ENCODE measurements around the gene BGN. TPM values are rescaled to one million over a fixed set of nuclear protein-coding genes. Genes with fewer than 3 reads are reported as not detected.

Gene BGN
- total RNA-seq, 1 experiment from 2014 or later: 1.2 TPM

GRCh38 chrX:153463556-153463955, 31.2 kb upstream of the BGN start:
- H3K4me1 ChIP-seq (ENCODE audit: insufficient read depth, low read length): no peaks in the 10 kb centered on the region
- H2BK5ac ChIP-seq (ENCODE audit: insufficient read length, low read length): no peak overlapping the region
- H3K4ac ChIP-seq (ENCODE audit: low read depth, low read length): no peak overlapping the region
- no peaks in the 10 kb centered on the region; the same call in 1 of the 2 replicates for H3K27me3 Mint-ChIP-seq (ENCODE audit: low read depth)
- H3K23me2 ChIP-seq (ENCODE audit: insufficient read length, low read depth, low read length, poor library complexity, severe bottlenecking): peaks cover 3% of the 10 kb centered on the region
- H2AFZ ChIP-seq (ENCODE audit: low read length): no peak overlapping the region
- H2BK120ac ChIP-seq (ENCODE audit: low read depth, low read length, poor library complexity, severe bottlenecking): no peak overlapping the region
- no peak overlapping the region for H3K4me2 ChIP-seq (ENCODE audit: insufficient read depth, insufficient read length, low read length)
- no peak overlapping the region for H3K27ac ChIP-seq (ENCODE audit: insufficient read length, low read depth, low read length)
- H4K20me1 ChIP-seq (ENCODE audit: control insufficient read depth, insufficient read depth, insufficient read length): no peaks in the 10 kb centered on the region
- no peak for DNase-seq
- no peak overlapping the region for H3K18ac ChIP-seq (ENCODE audit: insufficient read length, low read depth, low read length)
- H2BK15ac ChIP-seq (ENCODE audit: low read depth, low read length): no peak overlapping the region
- no peak overlapping the region for H4K8ac ChIP-seq (replicated peaks; ENCODE audit: insufficient read length, low read depth, low read length)
- H3K9me3 Mint-ChIP-seq: peaks cover 68 to 88% of the 10 kb centered on the region in 2 experiments
- H3K56ac ChIP-seq (ENCODE audit: insufficient read length, low read depth, low read length): no peak overlapping the region
- no peaks in the 10 kb centered on the region for H3K79me1 ChIP-seq (ENCODE audit: insufficient read depth, low read depth, low read length, poor library complexity, severe bottlenecking)
- H3K36me3 Mint-ChIP-seq (ENCODE audit: insufficient read depth in 1 of 3, low read depth in 3 of 3): peaks cover 39 to 57% (median 47%) of the 10 kb centered on the region in 3 experiments
- H3T11ph ChIP-seq (ENCODE audit: low read length): no peak overlapping the region
- no peak overlapping the region for H2AK5ac ChIP-seq (ENCODE audit: insufficient read length, low read length)
- H3K79me2 ChIP-seq (ENCODE audit: insufficient read depth, low read length): no peaks in the 10 kb centered on the region
- H3K23ac ChIP-seq (ENCODE audit: insufficient read length, low read depth, low read length): no peak overlapping the region
- no peak overlapping the region for H4K91ac ChIP-seq (ENCODE audit: insufficient read length, low read depth, low read length)
- peak overlapping the region in 1 of 3 experiments; percentile 73; a peak in 1 of 7 replicates for H3K27ac Mint-ChIP-seq
- no peak overlapping the region for H2BK20ac ChIP-seq (ENCODE audit: low read depth, low read length, poor library complexity, severe bottlenecking)
- WGBS (ENCODE audit: extremely low coverage, insufficient read length, low lambda C conversion rate): no CpG with 5 or more reads among the region's 12 CpGs
- H4K5ac ChIP-seq (ENCODE audit: insufficient read length, low read depth, low read length): no peak overlapping the region
- no peaks in the 10 kb centered on the region for H3K4me1 Mint-ChIP-seq
- peaks cover 56% of the 10 kb centered on the region for H3K9me3 ChIP-seq (ENCODE audit: control insufficient read depth, low read depth, low read length)
- H3K27me3 ChIP-seq (ENCODE audit: insufficient read depth, low read length): no peaks in the 10 kb centered on the region
- H2BK12ac ChIP-seq (ENCODE audit: insufficient read length, low read depth, low read length): no peak overlapping the region
- H3K14ac ChIP-seq (ENCODE audit: insufficient read depth, low read length): no peak overlapping the region
- no peak overlapping the region; a peak in 1 of 5 replicates for H3K4me3 Mint-ChIP-seq
- no peak overlapping the region for H3K9ac ChIP-seq (ENCODE audit: extremely low read depth, insufficient read length, low read length)
- no peak for TF ChIP-seq CTCF (conservative IDR thresholded peaks at IDR 0.05)
